Gastroesophageal sphincter (tissue), 4 donors: Measurements from ENCODE around the gene BEGAIN. TPM values are rescaled to one million over a fixed set of nuclear protein-coding genes. Genes with fewer than 3 reads are reported as not detected.

Experiments
- ATAC-seq: fragments of 150-250 bp; one replicate; pipeline ENCODE4 v1.9.1; 2016; ENCODE audit warnings: mild to moderate bottlenecking, moderate library complexity
- H3K27ac ChIP-seq, 4 donors: fragments of 200-600 bp; sonication (generic) in 3 of 4; 1 replicate in 3 of 4; 2 replicates in 1 of 4; pipeline ENCODE4 v1.5.1; 2016 to 2019
- H3K27me3 ChIP-seq: fragments of 200-600 bp; sonication (generic); one replicate; pipeline ENCODE4 v1.5.1; 2019
- H3K36me3 ChIP-seq, 2 donors: fragments of 200-600 bp; sonication (generic); one replicate each; pipeline ENCODE4 v1.5.1; 2019; ENCODE audit warnings: control low read depth in 1 of 2
- H3K4me1 ChIP-seq, 3 donors: fragments of 200-600 bp; sonication (generic); 1 replicate in 2 of 3; 2 replicates in 1 of 3; pipeline ENCODE4 v1.5.1; 2016 to 2019; ENCODE audit warnings: control low read depth in 2 of 3
- H3K4me3 ChIP-seq, 2 donors: fragments of 200-600 bp; sonication (generic); one replicate each; pipeline ENCODE4 v1.5.1; 2019; ENCODE audit warnings: mild to moderate bottlenecking in 1 of 2, moderate library complexity in 1 of 2
- H3K9me3 ChIP-seq, 3 donors: fragments of 200-600 bp; sonication (generic); one replicate each; pipeline ENCODE4 v1.5.1; 2017 to 2019; ENCODE audit warnings: control low read depth in 2 of 3
- EP300 ChIP-seq: sonication (generic); formaldehyde crosslinking; IDR thresholded peaks from one replicate; pipeline ENCODE4 v1.6.1; 2017; ENCODE audit warnings: antibody characterized with exemption, mild to moderate bottlenecking
- POLR2A ChIP-seq, 2 donors: fragments of 450-650 bp; IDR thresholded peaks; one replicate each; pipeline ENCODE4 v1.6.1; 2017; ENCODE audit warnings: antibody characterized with exemption in 2 of 2, mild to moderate bottlenecking in 2 of 2, moderate library complexity in 1 of 2
- POLR2AphosphoS5 ChIP-seq: sonication (generic); formaldehyde crosslinking; IDR thresholded peaks from one replicate; pipeline ENCODE4 v1.6.1; 2017; ENCODE audit warnings: antibody characterized with exemption
- WGBS, 2 donors: methylation state at CpG; one replicate each; pipeline ENCODE4 v1.1.5; 2018; ENCODE audit warnings: low coverage in 1 of 2; 5-methylcytosine and 5-hydroxymethylcytosine counted together
- total RNA-seq, 4 donors: library from RNA; depleted of rRNA; stranded (reverse); fragments of >200 nt; gene quantifications; one replicate each; pipeline ENCODE4 v1.1.0, GENCODE V29; 2016
- TF ChIP-seq, protein P1 (sequence below), 4 experiments: fragments of 200-600 bp in 2 of 4; fragments of 450-650 bp in 2 of 4; sonication (generic) in 1 of 4; IDR thresholded peaks; one replicate each; pipeline ENCODE4 v1.5.1; 2017 to 2019; ENCODE audit warnings: antibody characterized with exemption in 4 of 4, mild to moderate bottlenecking in 2 of 4, moderate library complexity in 2 of 4

Gene BEGAIN
- total RNA-seq, 4 donors from 2014 or later = 3.9 to 5.6 (median 4.2) TPM

DNA sequence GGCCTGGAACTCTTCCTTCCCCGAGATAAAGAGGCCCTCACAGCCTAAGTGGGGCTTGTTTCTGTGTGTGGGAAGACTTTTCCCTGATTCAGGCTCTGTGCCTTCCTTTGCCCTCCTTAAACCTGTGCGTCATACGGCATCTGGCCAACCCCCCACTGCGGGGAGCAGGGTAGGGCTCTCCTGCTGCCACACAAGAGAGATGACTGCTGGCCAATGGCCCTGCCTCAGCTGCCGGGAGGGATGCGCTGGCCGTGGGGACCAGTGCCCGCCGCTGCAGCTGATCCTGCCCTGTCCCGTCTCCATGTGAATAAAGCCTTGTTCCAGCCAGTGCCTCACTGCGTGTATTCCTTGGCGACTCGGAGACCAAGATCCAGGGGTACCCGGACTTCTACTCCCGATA is 42.5 kb upstream of the BEGAIN start:
- 78% methylated on average over 2 of the region's 15 CpGs; no CpG with 5 or more reads in 1 of the 2 donors for WGBS, 2 donors
- ATAC-seq = no peak

DNA sequence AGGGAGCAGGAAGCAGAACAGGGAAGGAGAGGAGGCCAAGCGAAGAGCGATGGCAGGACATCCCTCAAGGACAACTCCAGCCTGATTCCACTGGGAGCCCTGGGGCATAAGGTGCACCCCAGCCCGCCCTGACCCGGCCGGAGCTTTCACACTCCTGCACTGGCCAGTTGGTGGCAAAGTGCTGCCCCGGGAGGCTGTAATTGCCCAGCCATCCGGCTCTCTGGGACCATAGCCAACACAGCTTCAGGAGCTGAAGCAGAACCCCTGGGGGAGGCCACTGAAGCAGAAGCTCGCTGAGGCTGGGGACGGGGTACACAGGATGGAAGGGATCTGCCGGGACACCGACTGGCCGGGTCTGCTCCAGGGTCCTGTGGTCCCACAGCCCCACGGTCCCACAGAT is 41.9 kb upstream of the BEGAIN start:
- TF ChIP-seq EP300 = no peak
- TF ChIP-seq POLR2A (IDR thresholded peaks at IDR 0.05) = no peak
- TF ChIP-seq, protein P1, sequence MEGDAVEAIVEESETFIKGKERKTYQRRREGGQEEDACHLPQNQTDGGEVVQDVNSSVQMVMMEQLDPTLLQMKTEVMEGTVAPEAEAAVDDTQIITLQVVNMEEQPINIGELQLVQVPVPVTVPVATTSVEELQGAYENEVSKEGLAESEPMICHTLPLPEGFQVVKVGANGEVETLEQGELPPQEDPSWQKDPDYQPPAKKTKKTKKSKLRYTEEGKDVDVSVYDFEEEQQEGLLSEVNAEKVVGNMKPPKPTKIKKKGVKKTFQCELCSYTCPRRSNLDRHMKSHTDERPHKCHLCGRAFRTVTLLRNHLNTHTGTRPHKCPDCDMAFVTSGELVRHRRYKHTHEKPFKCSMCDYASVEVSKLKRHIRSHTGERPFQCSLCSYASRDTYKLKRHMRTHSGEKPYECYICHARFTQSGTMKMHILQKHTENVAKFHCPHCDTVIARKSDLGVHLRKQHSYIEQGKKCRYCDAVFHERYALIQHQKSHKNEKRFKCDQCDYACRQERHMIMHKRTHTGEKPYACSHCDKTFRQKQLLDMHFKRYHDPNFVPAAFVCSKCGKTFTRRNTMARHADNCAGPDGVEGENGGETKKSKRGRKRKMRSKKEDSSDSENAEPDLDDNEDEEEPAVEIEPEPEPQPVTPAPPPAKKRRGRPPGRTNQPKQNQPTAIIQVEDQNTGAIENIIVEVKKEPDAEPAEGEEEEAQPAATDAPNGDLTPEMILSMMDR (IDR thresholded peaks at IDR 0.05) = no peak
- H3K9me3 ChIP-seq = peaks cover 0 to 19% (median 0%) of the 10 kb centered on the region in 3 donors
- no peak overlapping the region for H3K27ac ChIP-seq
- H3K27me3 ChIP-seq = peaks cover 68% of the 10 kb centered on the region
- no peaks in the 10 kb centered on the region for H3K4me1 ChIP-seq
- H3K36me3 ChIP-seq = no peaks in the 10 kb centered on the region
- no CpG with 5 or more reads among the region's 13 CpGs for WGBS, 2 donors
- no peak overlapping the region for H3K4me3 ChIP-seq
- ATAC-seq = no peak

More for the DNA sequence above, 42.5 kb upstream of the BEGAIN start:
- no peaks in the 10 kb centered on the region for H3K36me3 ChIP-seq
- TF ChIP-seq, protein P1 (IDR thresholded peaks at IDR 0.05) = no peak
- no peak for TF ChIP-seq POLR2A (IDR thresholded peaks at IDR 0.05)
- TF ChIP-seq EP300 = no peak
- no peak for TF ChIP-seq POLR2AphosphoS5
- H3K27me3 ChIP-seq = peaks cover 67% of the 10 kb centered on the region
- H3K9me3 ChIP-seq = peaks cover 0 to 19% (median 0%) of the 10 kb centered on the region in 3 donors
- no peak overlapping the region for H3K4me3 ChIP-seq
- no peaks in the 10 kb centered on the region for H3K4me1 ChIP-seq
- H3K27ac ChIP-seq = no peak overlapping the region

GRCh38 chr14:100628225-100628624 is 41.0 kb upstream of the BEGAIN start:
- Histone ChIP-seq H3K9me3 (peaks cover 0 to 19% (median 0%) of the 10 kb centered on the region in 3 donors), H3K27me3 (peaks cover 68% of the 10 kb centered on the region), H3K36me3 (no peaks in the 10 kb centered on the region), H3K4me1 (no peaks in the 10 kb centered on the region), H3K4me3 (no peak overlapping the region), H3K27ac (no peak overlapping the region)
- WGBS, 2 donors = 73 to 85% methylated on average over 3 to 11 of the region's 12 CpGs
- TF ChIP-seq EP300 (no peak), POLR2AphosphoS5 (no peak), POLR2A (IDR thresholded peaks at IDR 0.05) (no peak)
- TF ChIP-seq, protein P1 (IDR thresholded peaks at IDR 0.05) = no peak
- ATAC-seq = no peak

- WGBS, 2 donors = 60 to 90% methylated on average over 1 of the region's 1 CpG
- ATAC-seq = no peak
- peaks cover 0 to 8% (median 0%) of the 10 kb centered on the region in 3 donors for H3K4me1 ChIP-seq
- H3K36me3 ChIP-seq = no peaks in the 10 kb centered on the region
- H3K27me3 ChIP-seq = peaks cover 83% of the 10 kb centered on the region
- H3K9me3 ChIP-seq = peaks cover 0 to 19% (median 0%) of the 10 kb centered on the region in 3 donors
- no peak for TF ChIP-seq POLR2A (IDR thresholded peaks at IDR 0.05)
- TF ChIP-seq, protein P1 (IDR thresholded peaks at IDR 0.05) = no peak
- no peak for TF ChIP-seq EP300
- TF ChIP-seq POLR2AphosphoS5 = no peak
- no peak overlapping the region for H3K27ac ChIP-seq
- no peak overlapping the region for H3K4me3 ChIP-seq
These were observed 39.4 kb upstream of the BEGAIN start for GRCh38 chr14:100626614-100627013.

- Histone ChIP-seq H3K4me1 (peaks cover 0 to 9% (median 0%) of the 10 kb centered on the region in 3 donors), H3K36me3 (no peaks in the 10 kb centered on the region), H3K4me3 (no peak overlapping the region), H3K9me3 (peaks cover 0 to 19% (median 0%) of the 10 kb centered on the region in 3 donors), H3K27ac (no peak overlapping the region), H3K27me3 (peaks cover 69% of the 10 kb centered on the region)
- TF ChIP-seq POLR2AphosphoS5 = no peak
- no peak for TF ChIP-seq EP300
- no peak for TF ChIP-seq POLR2A (IDR thresholded peaks at IDR 0.05)
- TF ChIP-seq, protein P1 (IDR thresholded peaks at IDR 0.05) = no peak
- 78 to 91% methylated on average over 6 to 7 of the region's 8 CpGs for WGBS, 2 donors
- ATAC-seq = no peak
These were observed 36.7 kb upstream of the BEGAIN start for GRCh38 chr14:100623961-100624360.
